HG03103 (cell line): ENCODE data around the gene EIF1.
"Not testable (repeated sequence)": the region's sequence is repeated elsewhere in the genome, so short reads cannot be mapped to it uniquely, and the experiment has no call there.

ENCODE experiments used
- ATAC-seq: cut with Tn5 transposase; IDR thresholded peaks from one replicate; pipeline ENCODE4 v1.9.1; 2021; ENCODE audit warnings: low read depth; ENCODE audit not compliant: unreplicated experiment

The EIF1 gene

GRCh38 chr17:41688641-41689496 lies at the start of gene EIF1:
TSS of gene EIF1 (plus strand) at chr17:41688885. CDS start at chr17:41689039, 154 bp downstream.
- peak; percentile 69 for ATAC-seq

- ATAC-seq = no peak
Measured at GRCh38 chr17:41638941-41639340, 49.7 kb upstream of the EIF1 start.

GRCh38 chr17:41639492-41640473 lies 48.9 kb upstream of the EIF1 start:
- ATAC-seq = no peak

- ATAC-seq = not testable (repeated sequence)
Measured at GRCh38 chr17:41640596-41640995, 48.1 kb upstream of the EIF1 start.

- ATAC-seq = no peak
Measured at GRCh38 chr17:41642252-41643156, 46.2 kb upstream of the EIF1 start.

GRCh38 chr17:41647038-41647813 lies 41.5 kb upstream of the EIF1 start:
- ATAC-seq = no peak

GRCh38 chr17:41647940-41648410 lies 40.7 kb upstream of the EIF1 start:
- ATAC-seq = no peak

- ATAC-seq = no peak
Measured at GRCh38 chr17:41648411-41649195, 40.1 kb upstream of the EIF1 start.

- ATAC-seq = no peak
Measured at GRCh38 chr17:41649923-41650519, 38.7 kb upstream of the EIF1 start.

GRCh38 chr17:41650794-41651624 lies 37.7 kb upstream of the EIF1 start:
- ATAC-seq = no peak

- no peak for ATAC-seq
Measured at GRCh38 chr17:41651625-41652460, 36.8 kb upstream of the EIF1 start.

GRCh38 chr17:41652461-41652970 lies 36.2 kb upstream of the EIF1 start:
- ATAC-seq = no peak

- no peak for ATAC-seq
Measured at GRCh38 chr17:41653421-41653820, 35.3 kb upstream of the EIF1 start.

- no peak for ATAC-seq
Measured at GRCh38 chr17:41653892-41654677, 34.6 kb upstream of the EIF1 start.
